HFF-Myc (cell line): ENCODE measurements around the gene CEP170B.
"Not testable (repeated sequence)": the region's sequence is repeated elsewhere in the genome, so short reads cannot be mapped to it uniquely, and the experiment has no call there.

ENCODE experiments used
- DNase-seq: peaks from one replicate; pipeline ENCODE4 v3.0.0-alpha.2; 2011; ENCODE audit warnings: low read depth; ENCODE audit errors: extremely low read depth
- H3K4me3 ChIP-seq: replicated peaks from 2 replicates; pipeline ENCODE4 v1.5.1; 2011; ENCODE audit warnings: low read depth, mild to moderate bottlenecking, control low read depth, low read length
- TF ChIP-seq, protein P1 (sequence below): IDR thresholded peaks from 2 replicates; pipeline ENCODE4 v1.5.1; 2012; ENCODE audit warnings: mild to moderate bottlenecking, low read depth, low read length, control low read depth; ENCODE audit errors: missing control alignments

CEP170B gene

GRCh38 chr14:104827177-104828055, 37.7 kb upstream of the CEP170B start:
- TF ChIP-seq, protein P1, sequence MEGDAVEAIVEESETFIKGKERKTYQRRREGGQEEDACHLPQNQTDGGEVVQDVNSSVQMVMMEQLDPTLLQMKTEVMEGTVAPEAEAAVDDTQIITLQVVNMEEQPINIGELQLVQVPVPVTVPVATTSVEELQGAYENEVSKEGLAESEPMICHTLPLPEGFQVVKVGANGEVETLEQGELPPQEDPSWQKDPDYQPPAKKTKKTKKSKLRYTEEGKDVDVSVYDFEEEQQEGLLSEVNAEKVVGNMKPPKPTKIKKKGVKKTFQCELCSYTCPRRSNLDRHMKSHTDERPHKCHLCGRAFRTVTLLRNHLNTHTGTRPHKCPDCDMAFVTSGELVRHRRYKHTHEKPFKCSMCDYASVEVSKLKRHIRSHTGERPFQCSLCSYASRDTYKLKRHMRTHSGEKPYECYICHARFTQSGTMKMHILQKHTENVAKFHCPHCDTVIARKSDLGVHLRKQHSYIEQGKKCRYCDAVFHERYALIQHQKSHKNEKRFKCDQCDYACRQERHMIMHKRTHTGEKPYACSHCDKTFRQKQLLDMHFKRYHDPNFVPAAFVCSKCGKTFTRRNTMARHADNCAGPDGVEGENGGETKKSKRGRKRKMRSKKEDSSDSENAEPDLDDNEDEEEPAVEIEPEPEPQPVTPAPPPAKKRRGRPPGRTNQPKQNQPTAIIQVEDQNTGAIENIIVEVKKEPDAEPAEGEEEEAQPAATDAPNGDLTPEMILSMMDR: peak; percentile 53
- H3K4me3 ChIP-seq: peak overlapping the region; percentile 39
- no peak for DNase-seq

GRCh38 chr14:104830781-104831180, 34.3 kb upstream of the CEP170B start:
- H3K4me3 ChIP-seq: no peak overlapping the region
- TF ChIP-seq, protein P1: no peak
- no peak for DNase-seq

- H3K4me3 ChIP-seq, DNase-seq: not testable (repeated sequence)
Measured at GRCh38 chr14:104836171-104836935, 28.7 kb upstream of the CEP170B start.

DNA sequence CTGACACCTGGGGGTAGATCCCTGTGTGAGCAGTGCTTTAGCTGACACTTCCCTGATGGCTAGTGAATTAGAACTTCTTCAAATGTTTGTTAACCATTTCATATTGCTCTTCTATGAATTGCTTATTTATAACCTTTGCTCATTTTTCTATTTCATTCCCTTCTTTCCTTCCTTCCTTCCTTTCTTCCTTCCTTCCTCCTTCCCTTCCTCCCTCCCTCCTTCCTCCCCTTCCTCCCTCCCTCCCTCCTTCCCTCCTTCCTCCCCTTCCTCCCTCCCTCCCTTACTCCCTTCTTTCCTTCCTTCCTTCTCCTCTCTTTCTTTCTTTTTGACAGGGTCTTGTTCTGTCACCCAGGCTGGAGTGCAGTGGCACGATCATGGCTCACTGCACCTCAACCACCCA, 23.3 kb upstream of the CEP170B start:
- DNase-seq: no peak
- TF ChIP-seq, protein P1: no peak
- no peak overlapping the region for H3K4me3 ChIP-seq

- TF ChIP-seq, protein P1: no peak
- no peak for DNase-seq
- H3K4me3 ChIP-seq: no peak overlapping the region
Measured at GRCh38 chr14:104843006-104843405, 22.1 kb upstream of the CEP170B start.

DNA sequence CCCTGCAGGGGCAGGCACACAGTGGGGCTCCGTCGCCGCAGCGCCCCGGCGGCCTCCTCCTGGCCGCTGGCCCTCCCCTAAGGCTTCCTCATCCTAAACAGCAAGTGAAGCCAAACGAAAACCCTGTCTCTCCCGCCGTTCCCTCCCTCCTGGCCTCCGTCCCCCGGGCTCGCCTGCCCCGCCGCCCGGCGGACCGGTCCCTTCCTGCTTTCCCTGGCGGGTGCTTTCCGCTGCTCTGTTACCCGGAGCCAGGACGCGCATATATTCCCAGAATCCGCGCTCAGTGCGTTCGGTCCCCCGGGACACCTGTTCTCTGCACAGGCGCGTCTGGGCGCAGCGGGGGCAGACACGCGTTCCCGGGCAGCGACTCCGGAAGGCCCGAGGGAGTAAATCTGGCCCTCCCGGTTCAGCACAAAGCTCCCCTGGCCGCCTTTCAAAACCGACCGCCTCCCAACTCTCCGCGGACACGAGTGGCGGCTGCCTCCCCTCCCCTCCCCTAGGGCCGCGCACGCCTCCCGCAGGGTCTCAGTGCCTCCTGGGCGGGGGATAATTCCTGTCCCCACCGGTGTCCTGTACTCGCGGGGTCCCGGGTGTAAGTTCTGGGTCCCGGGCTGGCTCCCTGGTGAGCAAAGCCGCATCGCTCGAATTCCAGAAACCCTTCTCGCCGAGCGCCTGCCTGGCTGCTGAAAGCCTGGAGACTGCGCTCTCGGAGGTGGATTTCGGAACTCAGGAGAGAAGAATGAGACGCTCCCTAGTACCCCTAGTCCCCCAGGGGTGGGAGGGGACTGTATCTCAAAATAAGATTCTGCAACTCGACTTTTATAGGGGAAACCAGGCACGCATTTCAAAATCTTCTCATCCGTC, 21.4 kb upstream of the CEP170B start:
- no peak for DNase-seq

More for the DNA sequence above, 21.4 kb upstream of the CEP170B start:
- H3K4me3 ChIP-seq: no peak overlapping the region
- TF ChIP-seq, protein P1: no peak
